GM12878 (cell line): ENCODE data around the gene SSUH2. TPM values are rescaled to one million over a fixed set of nuclear protein-coding genes. Genes with fewer than 3 reads are reported as not detected.

Experiments used
- ATAC-seq: fragments of 200-7000 bp; cut with Tn5 transposase; 3 replicates; pipeline ENCODE4 v1.9.1; 2020; ENCODE audit warnings: mild to moderate bottlenecking, moderate library complexity
- BruUV-seq: library from RNA; stranded (reverse); fragments of 400-500 nt; replicated peaks from 2 replicates; lab custom pipeline; 2021; lab: Mats Ljungman, UMichigan
- CTCF ChIA-PET: fragments of 300-600 bp; sonication (Branson Sonifier 250); formaldehyde crosslinking; extraction: SDS; loops from one replicate; lab custom pipeline; 2021; ENCODE audit warnings: inconsistent platforms; lab: Yijun Ruan, JAX
- POLR2A ChIA-PET: fragments of 350-600 bp; formaldehyde crosslinking; extraction: SDS; loops from one replicate; lab custom pipeline; 2021; ENCODE audit warnings: inconsistent platforms; lab: Charles Lee
- RAD21 ChIA-PET: fragments of 300-600 bp; sonication (Branson Sonifier 250); formaldehyde crosslinking; loops from one replicate; lab custom pipeline; 2023; ENCODE audit warnings: antibody characterized with exemption; ENCODE audit not compliant: unreplicated experiment; lab: Charles Lee
- SMC1A ChIA-PET: fragments of 300-600 bp; sonication (Branson Sonifier 250); formaldehyde crosslinking; loops from one replicate; lab custom pipeline; 2023; ENCODE audit not compliant: unreplicated experiment, uncharacterized antibody; lab: Charles Lee
- DNase-seq: peaks from one replicate; pipeline ENCODE4 v3.0.0-alpha.2; 2011; ENCODE audit warnings: low read depth, low spot score
- FAIRE-seq: peaks from 3 replicates; lab custom pipeline; 2011; peaks lifted over from hg19 to GRCh38; lab: Jason Lieb, UNC
- H2AFZ ChIP-seq: 2 replicates; pipeline ENCODE4 v1.6.0; 2011; ENCODE audit warnings: low read depth, low read length, control low read depth; ENCODE audit not compliant: control insufficient read depth
- H3K27ac ChIP-seq: 2 replicates; pipeline ENCODE4 v1.5.1; 2011; ENCODE audit warnings: control low read depth; ENCODE audit not compliant: control insufficient read depth, insufficient read depth
- H3K27me3 ChIP-seq, 2 experiments: replicated peaks in 1 of 2; 2 replicates each; pipeline versions ENCODE4 v1.6.0 to v1.6.1; 2011; ENCODE audit warnings: low read length in 1 of 2; ENCODE audit not compliant: control insufficient read depth in 2 of 2, insufficient read depth in 2 of 2
- H3K36me3 ChIP-seq, 2 experiments: 2 replicates each; pipeline ENCODE4 v1.5.1; 2011; ENCODE audit warnings: low read length in 1 of 2; ENCODE audit not compliant: control insufficient read depth in 2 of 2, insufficient read depth in 2 of 2
- H3K4me1 ChIP-seq: 2 replicates; pipeline ENCODE4 v1.6.1; 2011; ENCODE audit warnings: mild to moderate bottlenecking, low read length, moderate library complexity, mixed read lengths; ENCODE audit not compliant: control insufficient read depth, insufficient read depth
- H3K4me2 ChIP-seq: 2 replicates; pipeline ENCODE4 v1.6.0; 2011; ENCODE audit warnings: control low read depth; ENCODE audit not compliant: control insufficient read depth, insufficient read depth
- H3K4me3 ChIP-seq: fragments of 200-600 bp; sonication (generic); 2 replicates; pipeline ENCODE4 v1.5.1; 2016
- H3K79me2 ChIP-seq: 2 replicates; pipeline ENCODE4 v1.6.0; 2011; ENCODE audit warnings: low read length; ENCODE audit not compliant: control insufficient read depth, insufficient read depth
- H3K9ac ChIP-seq: 2 replicates; pipeline ENCODE4 v1.8.0; 2011; ENCODE audit warnings: low read length, control low read depth, mixed read lengths; ENCODE audit not compliant: control insufficient read depth, insufficient read depth
- H3K9me3 ChIP-seq: replicated peaks from 3 replicates; pipeline ENCODE4 v1.5.1; 2011; ENCODE audit warnings: mild to moderate bottlenecking, low read length; ENCODE audit not compliant: control insufficient read depth, insufficient read depth
- H4K20me1 ChIP-seq: 2 replicates; pipeline ENCODE4 v1.6.0; 2011; ENCODE audit not compliant: control insufficient read depth, insufficient read depth
- BRCA1 ChIP-seq: IDR thresholded peaks from 2 replicates; pipeline ENCODE4 v1.6.1; 2011; ENCODE audit warnings: low read depth, low read length, improper control_type of control experiment
- EP300 ChIP-seq, 2 experiments: fragments of 150-350 bp in 1 of 2; IDR thresholded peaks; 2 replicates each; pipeline ENCODE4 v1.6.1; 2011 to 2012; ENCODE audit warnings: low read depth in 2 of 2, low read length in 2 of 2, borderline replicate concordance in 1 of 2, improper control_type of control experiment in 1 of 2, inconsistent platforms in 1 of 2; ENCODE audit not compliant: control insufficient read depth in 1 of 2
- FOXM1 ChIP-seq: IDR thresholded peaks from 2 replicates; pipeline ENCODE4 v1.6.1; 2012; ENCODE audit warnings: low read depth, mild to moderate bottlenecking, inconsistent platforms, low read length, moderate library complexity
- GATAD2B ChIP-seq: fragments of 450-650 bp; conservative IDR thresholded peaks from 2 replicates; pipeline ENCODE4 v1.6.1; 2017; ENCODE audit warnings: low read depth, mild to moderate bottlenecking, moderate library complexity
- HSF1 ChIP-seq: fragments of 150-350 bp; IDR thresholded peaks from 2 replicates; pipeline ENCODE4 v1.6.1; 2014; ENCODE audit warnings: mild to moderate bottlenecking, low read depth, low read length
- MAX ChIP-seq: IDR thresholded peaks from 2 replicates; pipeline ENCODE4 v1.6.1; 2012; ENCODE audit warnings: low read depth, low read length, improper control_type of control experiment
- MYB ChIP-seq: fragments of 150-350 bp; IDR thresholded peaks from 2 replicates; pipeline ENCODE4 v1.6.1; 2014; ENCODE audit warnings: mild to moderate bottlenecking, low read depth, low read length, borderline replicate concordance
- PAX5 ChIP-seq: IDR thresholded peaks from 2 replicates; pipeline ENCODE4 v1.6.1; 2011; ENCODE audit warnings: low read depth, low read length, borderline replicate concordance
- PAX8 ChIP-seq: fragments of 450-650 bp; IDR thresholded peaks from 2 replicates; pipeline ENCODE4 v1.6.1; 2017; ENCODE audit warnings: mild to moderate bottlenecking, moderate library complexity
- PML ChIP-seq: IDR thresholded peaks from 2 replicates; pipeline ENCODE4 v1.6.1; 2012; ENCODE audit warnings: low read length, inconsistent platforms
- POLR2AphosphoS5 ChIP-seq: IDR thresholded peaks from 2 replicates; pipeline ENCODE4 v1.6.1; 2011; ENCODE audit warnings: mild to moderate bottlenecking, low read length, inconsistent platforms
- STAT3 ChIP-seq: IDR thresholded peaks from 2 replicates; pipeline ENCODE4 v1.6.1; 2011; ENCODE audit warnings: low read depth, low read length, improper control_type of control experiment
- TCF12 ChIP-seq: IDR thresholded peaks from 2 replicates; pipeline ENCODE4 v1.6.1; 2011; ENCODE audit warnings: low read depth, mild to moderate bottlenecking, low read length
- WRNIP1 ChIP-seq: IDR thresholded peaks from 2 replicates; pipeline ENCODE4 v1.6.1; 2011; ENCODE audit warnings: low read depth, low read length, improper control_type of control experiment, borderline replicate concordance
- WGBS: methylation state at CpG from one replicate; pipeline ENCODE4 v1.1.6; 2016; ENCODE audit warnings: low lambda C conversion rate; ENCODE audit not compliant: insufficient replicate concordance, insufficient coverage; ENCODE audit errors: missing lambda C conversion rate; 5-methylcytosine and 5-hydroxymethylcytosine counted together
- in situ Hi-C: fragments of 300-500 bp; cut with MboI; formaldehyde crosslinking; loops from 9 replicates; pipeline ENCODE4 v1.14.3; 2018; ENCODE audit warnings: mixed read lengths
- intact Hi-C: fragments of 100-400 bp; cut with micrococcal nuclease; formaldehyde crosslinking; loops from one replicate; pipeline ENCODE4 v1.14.2; 2022; ENCODE audit not compliant: unreplicated experiment
- polyA plus RNA-seq, 11 experiments: library from polyadenylated mRNA; depleted of rRNA in 4 of 11; unstranded in 6 of 11; stranded (reverse) in 5 of 11; fragments of >200 nt; fragmentation: Nextera tagmentation in 4 of 11; fragmentation: Illumina TruSeq in 1 of 11; extraction: Ambion mirVana in 4 of 11; extraction: Trizol in 1 of 11; gene quantifications; 1 replicate in 1 of 11; 2 replicates in 10 of 11; pipeline versions ENCODE4 v1.2.1 to v1.2.3, GENCODE V29; 2011 to 2016; ENCODE audit warnings: inconsistent platforms in 2 of 11, missing spikeins in 2 of 11, low read depth in 1 of 11
- total RNA-seq, 4 experiments: library from RNA; depleted of rRNA in 3 of 4; stranded (reverse); fragments of >200 nt in 3 of 4; fragmentation: Illumina TruSeq in 1 of 4; extraction: Trizol in 1 of 4; gene quantifications; 2 replicates each; pipeline versions ENCODE4 v1.2.1 to v1.2.3, GENCODE V29; 2013 to 2021

Gene SSUH2
- total and polyA plus RNA-seq, 10 of the 15 experiments (the other 5 are each of a cell fraction or from before 2014, with no cell fraction given), result 0.09 to 0.26 TPM; not detected in 8

DNA sequence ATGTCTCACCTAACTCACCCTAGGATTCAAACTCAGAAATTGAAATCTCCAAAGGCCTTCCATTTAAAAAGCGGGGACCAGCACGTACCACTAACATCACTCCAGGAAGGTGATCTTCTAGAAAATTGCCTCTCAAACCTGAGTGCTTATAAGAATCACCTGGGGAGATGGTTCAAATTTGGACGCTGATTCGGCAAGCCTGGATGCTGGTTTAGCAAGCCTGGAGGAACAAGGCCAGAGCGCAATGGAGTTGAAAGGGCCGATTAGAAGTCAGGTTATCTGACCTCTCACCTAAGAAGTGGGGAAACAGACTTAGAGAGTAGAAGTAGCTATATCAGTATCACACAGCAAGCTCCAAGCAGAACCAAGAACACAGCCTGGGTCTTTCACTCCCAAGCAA is 68.2 kb downstream of the SSUH2 start:
- H3K36me3 ChIP-seq, result no peaks in the 10 kb centered on the region
- in situ Hi-C loops (no loop called here), intact Hi-C loops (no loop called here)
- no peak overlapping the region for H3K4me2 ChIP-seq
- no peak overlapping the region for H3K4me3 ChIP-seq
- H3K9me3 ChIP-seq, result no peaks in the 10 kb centered on the region
- peaks cover 16% of the 10 kb centered on the region for H3K4me1 ChIP-seq
- H3K79me2 ChIP-seq, result no peaks in the 10 kb centered on the region
- ATAC-seq, result no peak
- no peak for DNase-seq
- no peak for FAIRE-seq
- no peaks in the 10 kb centered on the region for H3K27me3 ChIP-seq
- ChIA-PET POLR2A (no interaction called here), CTCF (interaction anchor here (2.0 kb wide), 1 partner anchor 14 kb away, joined by 6 read pairs; no protein-coding TSS in a partner anchor), RAD21 (no interaction called here), SMC1A (no interaction called here)
- TF ChIP-seq WRNIP1 (no peak), MYB (no peak), STAT3 (no peak), BRCA1 (no peak), PAX5 (no peak), POLR2AphosphoS5 (no peak), PAX8 (no peak), FOXM1 (no peak), MAX (no peak), TCF12 (no peak), HSF1 (no peak), GATAD2B (no peak), PML (no peak), EP300 (IDR thresholded peaks at IDR 0.05; ENCODE audit: borderline replicate concordance in 1 of 2, control insufficient read depth in 1 of 2, low read depth in 2 of 2, low read length in 2 of 2) (no peak)
- no peaks in the 10 kb centered on the region for H4K20me1 ChIP-seq
- H2AFZ ChIP-seq, result no peak overlapping the region
- 90% methylated on average over 6 of the region's 6 CpGs for WGBS
- BruUV-seq, result no TSS peak
- H3K9ac ChIP-seq, result no peak overlapping the region
- no peak overlapping the region for H3K27ac ChIP-seq
